ENCODE measurements around the gene CYP4V2. TPM values are rescaled to one million over a fixed set of nuclear protein-coding genes. Genes with fewer than 3 reads are reported as not detected.

CYP4V2 gene
- total and polyA plus RNA-seq, 2 donors from 2014 or later = 29.5 to 69.8 TPM

DNA sequence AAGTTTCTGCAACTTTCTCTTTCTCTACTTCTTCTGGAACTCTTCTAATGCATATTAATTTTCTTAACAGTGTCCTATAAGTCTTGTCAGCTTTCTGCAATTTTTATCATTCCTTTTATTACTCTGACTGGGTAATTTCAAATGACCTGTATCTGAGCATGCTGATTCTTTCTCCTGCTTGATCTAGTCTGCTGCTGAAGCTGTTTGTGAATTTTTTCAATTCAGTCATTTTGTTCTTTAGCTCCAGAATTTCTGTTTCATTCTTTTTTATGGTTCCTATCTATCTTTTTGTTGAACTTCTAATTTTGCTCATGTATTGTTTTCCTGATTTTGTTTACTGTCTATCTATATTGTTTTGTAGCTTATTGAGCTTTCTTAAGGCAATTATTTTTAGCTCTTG lies 34.5 kb downstream of the CYP4V2 start:
- Histone ChIP-seq H3K9me3 (ENCODE audit: control insufficient read depth in 2 of 3, insufficient read depth in 1 of 3, low read length in 3 of 3) (peaks cover 0 to 4% (median 4%) of the 10 kb centered on the region in 3 donors), H3K9ac (ENCODE audit: low read length in 3 of 3) (no peak overlapping the region), H3K27ac (ENCODE audit: low read depth in 2 of 2, low read length in 2 of 2) (no peak overlapping the region), H3K4me3 (ENCODE audit: low read length in 3 of 3) (no peak overlapping the region), H3K36me3 (ENCODE audit: control insufficient read depth in 2 of 3, insufficient read depth in 3 of 3, low read length in 3 of 3) (no peaks in the 10 kb centered on the region), H3K4me1 (ENCODE audit: control insufficient read depth in 2 of 3, insufficient read depth in 2 of 3, low read depth in 1 of 3, low read length in 3 of 3) (peaks cover 5 to 8% (median 5%) of the 10 kb centered on the region in 3 donors), H3K27me3 (ENCODE audit: control insufficient read depth, insufficient read depth, low read length) (no peaks in the 10 kb centered on the region)
- no peak for DNase-seq
- TF ChIP-seq, protein P1, sequence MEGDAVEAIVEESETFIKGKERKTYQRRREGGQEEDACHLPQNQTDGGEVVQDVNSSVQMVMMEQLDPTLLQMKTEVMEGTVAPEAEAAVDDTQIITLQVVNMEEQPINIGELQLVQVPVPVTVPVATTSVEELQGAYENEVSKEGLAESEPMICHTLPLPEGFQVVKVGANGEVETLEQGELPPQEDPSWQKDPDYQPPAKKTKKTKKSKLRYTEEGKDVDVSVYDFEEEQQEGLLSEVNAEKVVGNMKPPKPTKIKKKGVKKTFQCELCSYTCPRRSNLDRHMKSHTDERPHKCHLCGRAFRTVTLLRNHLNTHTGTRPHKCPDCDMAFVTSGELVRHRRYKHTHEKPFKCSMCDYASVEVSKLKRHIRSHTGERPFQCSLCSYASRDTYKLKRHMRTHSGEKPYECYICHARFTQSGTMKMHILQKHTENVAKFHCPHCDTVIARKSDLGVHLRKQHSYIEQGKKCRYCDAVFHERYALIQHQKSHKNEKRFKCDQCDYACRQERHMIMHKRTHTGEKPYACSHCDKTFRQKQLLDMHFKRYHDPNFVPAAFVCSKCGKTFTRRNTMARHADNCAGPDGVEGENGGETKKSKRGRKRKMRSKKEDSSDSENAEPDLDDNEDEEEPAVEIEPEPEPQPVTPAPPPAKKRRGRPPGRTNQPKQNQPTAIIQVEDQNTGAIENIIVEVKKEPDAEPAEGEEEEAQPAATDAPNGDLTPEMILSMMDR (IDR thresholded peaks at IDR 0.05; ENCODE audit: borderline replicate concordance, extremely low read depth, insufficient read depth) = no peak
- intact Hi-C loops (cut with DNase I) = no loop called here
- no peak for FAIRE-seq

DNA sequence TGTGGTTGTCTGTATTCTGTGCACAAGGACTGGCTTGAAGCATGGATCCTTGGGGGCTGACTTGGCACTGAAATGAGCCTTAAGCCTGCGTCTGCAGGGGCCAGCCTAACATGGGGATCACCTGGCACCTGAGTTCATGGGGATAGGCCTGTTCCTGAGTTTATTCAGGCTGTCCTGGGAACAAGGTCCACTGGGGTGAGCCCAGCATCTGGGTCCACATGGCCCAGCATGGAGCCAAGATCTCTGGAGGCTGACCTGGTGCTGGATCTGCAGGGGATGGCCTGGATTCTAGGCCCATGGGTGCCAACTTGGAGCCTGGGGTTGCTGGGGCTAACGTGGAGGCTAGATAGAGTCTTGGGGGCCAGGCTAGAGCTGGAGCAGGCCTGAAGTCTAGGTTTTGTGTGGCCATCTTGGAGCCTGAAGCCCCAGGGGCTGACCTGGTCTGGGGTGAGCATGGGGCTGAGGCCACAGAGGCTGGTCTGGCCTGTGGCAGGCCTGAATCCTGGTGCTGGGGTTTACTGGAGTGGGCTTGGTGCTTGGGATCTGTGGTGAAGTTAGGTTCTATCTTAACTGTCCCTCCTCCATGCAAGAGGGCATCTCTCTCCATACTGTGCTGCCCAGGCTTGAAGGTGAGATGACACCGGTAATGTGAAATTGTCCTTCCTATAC lies 35.3 kb downstream of the CYP4V2 start:
- FAIRE-seq = no peak
- H3K4me1 ChIP-seq (ENCODE audit: control insufficient read depth in 2 of 3, insufficient read depth in 2 of 3, low read depth in 1 of 3, low read length in 3 of 3) = peaks cover 5 to 8% (median 5%) of the 10 kb centered on the region in 3 donors
- H3K9ac ChIP-seq (ENCODE audit: low read length in 3 of 3) = no peak overlapping the region
- peaks cover 0 to 4% (median 4%) of the 10 kb centered on the region in 3 donors for H3K9me3 ChIP-seq (ENCODE audit: control insufficient read depth in 2 of 3, insufficient read depth in 1 of 3, low read length in 3 of 3)
- intact Hi-C loops (cut with DNase I) = no loop called here
- H3K36me3 ChIP-seq (ENCODE audit: control insufficient read depth in 2 of 3, insufficient read depth in 3 of 3, low read length in 3 of 3) = no peaks in the 10 kb centered on the region
- no peak overlapping the region for H3K4me3 ChIP-seq (ENCODE audit: low read length in 3 of 3)
- H3K27me3 ChIP-seq (ENCODE audit: control insufficient read depth, insufficient read depth, low read length) = no peaks in the 10 kb centered on the region
- TF ChIP-seq, protein P1 (IDR thresholded peaks at IDR 0.05; ENCODE audit: borderline replicate concordance, extremely low read depth, insufficient read depth) = no peak
- DNase-seq = peak in 1 of 5 donors; percentile 45
- H3K27ac ChIP-seq (ENCODE audit: low read depth in 2 of 2, low read length in 2 of 2) = no peak overlapping the region

DNA sequence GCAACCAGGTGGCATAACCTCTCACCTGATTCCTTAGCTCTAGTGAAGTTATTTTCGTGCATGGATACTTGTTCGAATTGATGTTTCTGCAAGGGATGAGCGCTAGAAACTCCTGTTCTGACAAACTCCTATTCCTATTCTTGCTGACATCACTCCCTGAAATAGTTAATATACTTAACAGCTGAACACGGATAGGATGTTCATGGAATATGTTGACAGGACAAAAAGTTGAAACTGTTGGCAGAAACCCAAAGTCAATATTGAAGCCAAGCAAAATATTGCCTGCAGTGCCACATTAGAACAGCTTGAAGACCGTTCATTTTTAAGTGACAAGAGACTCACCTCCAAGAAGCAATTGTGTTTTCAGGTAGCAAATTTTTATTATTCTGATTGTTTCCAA lies 35.9 kb downstream of the CYP4V2 start, which contains the start of gene KLKB1:
Gene KLKB1 (plus strand): TSS at position 287 of the 400 bp plus-strand sequence. CDS start 689 bp downstream, outside the sequence.
- Histone ChIP-seq H3K4me1 (ENCODE audit: control insufficient read depth in 2 of 3, insufficient read depth in 2 of 3, low read depth in 1 of 3, low read length in 3 of 3) (peaks cover 5 to 8% (median 5%) of the 10 kb centered on the region in 3 donors), H3K36me3 (ENCODE audit: control insufficient read depth in 2 of 3, insufficient read depth in 3 of 3, low read length in 3 of 3) (peaks cover 0 to 2% (median 0%) of the 10 kb centered on the region in 3 donors), H3K9ac (ENCODE audit: low read length in 3 of 3) (no peak within 1 kb of the TSS), H3K27ac (ENCODE audit: low read depth in 2 of 2, low read length in 2 of 2) (no peak within 1 kb of the TSS), H3K9me3 (ENCODE audit: control insufficient read depth in 2 of 3, insufficient read depth in 1 of 3, low read length in 3 of 3) (peaks cover 0 to 4% (median 4%) of the 10 kb centered on the region in 3 donors), H3K27me3 (ENCODE audit: control insufficient read depth, insufficient read depth, low read length) (no peaks in the 10 kb centered on the region), H3K4me3 (ENCODE audit: low read length in 3 of 3) (peak within 1 kb of the TSS in 2 of 3 donors; percentile 24 to 47)
- DNase-seq = peak in 2 of 5 donors; percentile 22 to 64
- intact Hi-C loops (cut with DNase I) = no loop called here
- FAIRE-seq = no peak
- TF ChIP-seq, protein P1 (IDR thresholded peaks at IDR 0.05; ENCODE audit: borderline replicate concordance, extremely low read depth, insufficient read depth) = no peak

All from kidney (tissue), 14 donors.